Spleen (tissue), 11 donors: ENCODE data around the gene C1QTNF1. TPM values are rescaled to one million over a fixed set of nuclear protein-coding genes. Genes with fewer than 3 reads are reported as not detected.

Experiments
- DNase-seq: peaks from one replicate; pipeline ENCODE4 v3.0.0-alpha.2; 2020
- H3K27ac ChIP-seq, 8 donors: fragments of 200-600 bp; sonication (generic) in 7 of 8; 1 replicate in 4 of 8; 2 replicates in 4 of 8; pipeline versions ENCODE4 v1.5.0 to v1.8.0; 2016 to 2021; ENCODE audit warnings: inconsistent platforms in 4 of 8, mild to moderate bottlenecking in 4 of 8, moderate library complexity in 1 of 8
- H3K27me3 ChIP-seq, 7 donors: fragments of 200-600 bp; sonication (generic) in 6 of 7; replicated peaks in 1 of 7; 1 replicate in 4 of 7; 2 replicates in 3 of 7; pipeline versions ENCODE4 v1.5.0 to v1.8.0; 2016 to 2021; ENCODE audit warnings: inconsistent platforms in 3 of 7, mild to moderate bottlenecking in 1 of 7
- H3K36me3 ChIP-seq, 6 donors: fragments of 200-600 bp; sonication (generic) in 5 of 6; 1 replicate in 4 of 6; 2 replicates in 2 of 6; pipeline versions ENCODE4 v1.5.0 to v1.8.0; 2016 to 2021; ENCODE audit warnings: inconsistent platforms in 2 of 6
- H3K4me1 ChIP-seq, 6 donors: fragments of 200-600 bp; sonication (generic) in 5 of 6; 1 replicate in 3 of 6; 2 replicates in 3 of 6; pipeline versions ENCODE4 v1.5.0 to v1.8.0; 2016 to 2021; ENCODE audit warnings: inconsistent platforms in 3 of 6
- H3K4me3 ChIP-seq, 8 donors: fragments of 200-600 bp; sonication (generic) in 7 of 8; 1 replicate in 4 of 8; 2 replicates in 4 of 8; pipeline versions ENCODE4 v1.5.0 to v1.8.0; 2016 to 2021; ENCODE audit warnings: inconsistent platforms in 4 of 8, mild to moderate bottlenecking in 4 of 8, moderate library complexity in 2 of 8
- H3K9me3 ChIP-seq, 8 donors: fragments of 200-600 bp; sonication (generic) in 7 of 8; 1 replicate in 4 of 8; 2 replicates in 4 of 8; pipeline versions ENCODE4 v1.5.0 to v1.8.0; 2016 to 2021; ENCODE audit warnings: inconsistent platforms in 4 of 8
- POLR2A ChIP-seq, 3 donors: fragments of 450-650 bp; IDR thresholded peaks; one replicate each; pipeline ENCODE4 v1.5.1; 2017; ENCODE audit warnings: antibody characterized with exemption in 3 of 3, mild to moderate bottlenecking in 1 of 3
- POLR2AphosphoS5 ChIP-seq, 3 donors: sonication (generic); formaldehyde crosslinking; IDR thresholded peaks; one replicate each; pipeline ENCODE4 v1.5.1; 2017; ENCODE audit warnings: antibody characterized with exemption in 3 of 3
- WGBS, 5 donors: extraction: QIAGEN DNeasy Blood & Tissue Kit in 3 of 5; methylation state at CpG; one replicate each; pipeline versions ENCODE4 v1.1.5 to v1.1.7; 2013 to 2018; 5-methylcytosine and 5-hydroxymethylcytosine counted together
- intact Hi-C: fragments of 100-400 bp; cut with DNase I; formaldehyde crosslinking; loops from one replicate; pipeline ENCODE4 v1.15.0; 2023; ENCODE audit warnings: low total_unique reads
- polyA plus RNA-seq, 3 donors: library from polyadenylated mRNA; stranded (reverse); fragments of 200-250 nt; gene quantifications; one replicate each; pipeline ENCODE4 v1.2.1, GENCODE V29; 2013
- total RNA-seq, 7 donors: library from RNA; depleted of rRNA in 3 of 7; stranded (reverse); fragments of >200 nt in 3 of 7; fragmentation: NEBNext Ultra II Directional in 4 of 7; extraction: Animal tissue kit (Norgen Biotek cat#: 25700) in 4 of 7; gene quantifications; one replicate each; pipeline versions ENCODE4 v1.1.0 to v1.2.1, GENCODE V29; 2016 to 2021
- TF ChIP-seq, protein P1 (sequence below), 11 experiments: fragments of 200-600 bp in 7 of 11; fragments of 450-650 bp in 4 of 11; sonication (generic) in 4 of 11; IDR thresholded peaks in 8 of 11; conservative IDR thresholded peaks in 3 of 11; 1 replicate in 7 of 11; 2 replicates in 4 of 11; pipeline versions ENCODE4 v1.4.0 to v1.8.0; 2016 to 2021; ENCODE audit warnings: antibody characterized with exemption in 11 of 11, inconsistent platforms in 4 of 11, mild to moderate bottlenecking in 1 of 11
- donor health status: healthy with polysubstance abuse.
- donor health status: DM: no; HTN: no; CAD: no; lungs with moderate emphysema.
- donor health status: DM: no; HTN: no; CAD: no.
- donor health status: Bipolar disorder and iron deficiency.
- donor health status: healthy.
- donor health status: DM: no; HTN: no; CAD: no.
- donor health status: DM: yes; HTN: yes; CAD: no.

Gene C1QTNF1
- total and polyA plus RNA-seq, 10 donors: 14.7 to 101 (median 44.4) TPM

DNA sequence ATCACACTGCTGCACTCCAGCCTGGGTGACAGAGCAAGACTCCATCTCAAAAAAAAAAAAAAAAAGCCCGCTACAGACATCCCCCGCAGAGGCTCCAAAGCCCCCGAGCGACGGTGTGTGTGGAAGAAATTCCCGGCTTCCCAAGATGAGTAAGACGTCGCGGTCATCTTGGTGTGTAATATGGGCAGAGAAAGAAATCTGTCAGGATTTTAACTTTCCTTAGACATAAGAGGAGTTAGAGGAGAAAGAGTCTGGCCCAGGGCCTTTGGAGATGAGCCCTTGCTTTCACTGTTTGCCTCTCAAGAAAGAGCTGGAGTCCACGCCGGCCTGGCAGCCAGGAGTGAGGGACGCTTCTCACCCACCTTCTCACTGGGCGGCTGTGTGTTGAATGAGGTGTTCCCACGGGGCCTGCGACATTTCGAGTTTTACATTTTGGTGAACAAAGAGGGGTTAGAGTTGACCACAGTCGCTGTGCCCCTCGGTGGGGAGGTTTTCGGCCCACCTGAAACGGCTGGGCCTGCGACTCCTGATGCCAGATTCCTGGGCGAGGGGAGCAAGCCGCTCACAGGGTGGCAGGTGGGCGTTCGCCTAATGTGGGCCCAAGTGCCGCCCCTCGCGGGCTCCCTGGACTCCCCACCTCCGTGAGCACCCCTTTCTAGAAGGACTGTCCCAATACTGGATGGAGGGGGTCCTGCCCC is 17.9 kb downstream of the C1QTNF1 start:
- 87 to 92% (median 90%) methylated on average over 29 of the region's 29 CpGs for WGBS, 5 donors
- Histone ChIP-seq H3K4me3 (no peak overlapping the region), H3K27me3 (peaks cover 0 to 27% (median 0%) of the 10 kb centered on the region in 7 donors), H3K27ac (peak overlapping the region in 1 of 8 donors; percentile 28), H3K9me3 (no peaks in the 10 kb centered on the region), H3K36me3 (no peaks in the 10 kb centered on the region), H3K4me1 (peaks cover 5 to 56% (median 24%) of the 10 kb centered on the region in 6 donors)
- peak; percentile 18 for DNase-seq
- TF ChIP-seq POLR2AphosphoS5 (IDR thresholded peaks at IDR 0.05): peak in 1 of 3 donors; percentile 23
- no peak for TF ChIP-seq POLR2A (IDR thresholded peaks at IDR 0.05)
- TF ChIP-seq, protein P1, sequence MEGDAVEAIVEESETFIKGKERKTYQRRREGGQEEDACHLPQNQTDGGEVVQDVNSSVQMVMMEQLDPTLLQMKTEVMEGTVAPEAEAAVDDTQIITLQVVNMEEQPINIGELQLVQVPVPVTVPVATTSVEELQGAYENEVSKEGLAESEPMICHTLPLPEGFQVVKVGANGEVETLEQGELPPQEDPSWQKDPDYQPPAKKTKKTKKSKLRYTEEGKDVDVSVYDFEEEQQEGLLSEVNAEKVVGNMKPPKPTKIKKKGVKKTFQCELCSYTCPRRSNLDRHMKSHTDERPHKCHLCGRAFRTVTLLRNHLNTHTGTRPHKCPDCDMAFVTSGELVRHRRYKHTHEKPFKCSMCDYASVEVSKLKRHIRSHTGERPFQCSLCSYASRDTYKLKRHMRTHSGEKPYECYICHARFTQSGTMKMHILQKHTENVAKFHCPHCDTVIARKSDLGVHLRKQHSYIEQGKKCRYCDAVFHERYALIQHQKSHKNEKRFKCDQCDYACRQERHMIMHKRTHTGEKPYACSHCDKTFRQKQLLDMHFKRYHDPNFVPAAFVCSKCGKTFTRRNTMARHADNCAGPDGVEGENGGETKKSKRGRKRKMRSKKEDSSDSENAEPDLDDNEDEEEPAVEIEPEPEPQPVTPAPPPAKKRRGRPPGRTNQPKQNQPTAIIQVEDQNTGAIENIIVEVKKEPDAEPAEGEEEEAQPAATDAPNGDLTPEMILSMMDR (IDR thresholded peaks at IDR 0.05 in 8 of 11, conservative IDR thresholded peaks at IDR 0.05 in 3 of 11): no peak
- intact Hi-C loops: no loop called here

- intact Hi-C loops: no loop called here
- no peaks in the 10 kb centered on the region for H3K9me3 ChIP-seq
- TF ChIP-seq POLR2A (IDR thresholded peaks at IDR 0.05): no peak
- TF ChIP-seq, protein P1 (IDR thresholded peaks at IDR 0.05 in 8 of 11, conservative IDR thresholded peaks at IDR 0.05 in 3 of 11): peak; percentile 69 to 93 (median 88)
- peak in 2 of 3 donors; percentile 44 to 55 for TF ChIP-seq POLR2AphosphoS5 (IDR thresholded peaks at IDR 0.05)
- H3K4me1 ChIP-seq: peaks cover 4 to 61% (median 27%) of the 10 kb centered on the region in 6 donors
- peaks cover 0 to 30% (median 0%) of the 10 kb centered on the region in 7 donors for H3K27me3 ChIP-seq
- H3K4me3 ChIP-seq: no peak overlapping the region
- DNase-seq: peak; percentile 90
- 60 to 95% (median 61%) methylated on average over 6 to 13 of the region's 13 CpGs for WGBS, 5 donors
- peaks cover 0 to 3% (median 0%) of the 10 kb centered on the region in 6 donors for H3K36me3 ChIP-seq
- no peak overlapping the region for H3K27ac ChIP-seq
Observed at GRCh38 chr17:79042421-79043190, 18.6 kb downstream of the C1QTNF1 start.

- peaks cover 4 to 64% (median 30%) of the 10 kb centered on the region in 6 donors for H3K4me1 ChIP-seq
Observed at GRCh38 chr17:79043191-79043930, 19.4 kb downstream of the C1QTNF1 start.

More at GRCh38 chr17:79043191-79043930, 19.4 kb downstream of the C1QTNF1 start:
- H3K36me3 ChIP-seq: peaks cover 0 to 9% (median 0%) of the 10 kb centered on the region in 6 donors
- intact Hi-C loops: no loop called here
- no peaks in the 10 kb centered on the region for H3K9me3 ChIP-seq
- no peak overlapping the region for H3K27ac ChIP-seq
- TF ChIP-seq POLR2A (IDR thresholded peaks at IDR 0.05) (no peak), POLR2AphosphoS5 (IDR thresholded peaks at IDR 0.05) (no peak)
- TF ChIP-seq, protein P1 (IDR thresholded peaks at IDR 0.05 in 8 of 11, conservative IDR thresholded peaks at IDR 0.05 in 3 of 11): no peak
- 76 to 94% (median 92%) methylated on average over 10 of the region's 10 CpGs for WGBS, 5 donors
- no peak for DNase-seq
- H3K27me3 ChIP-seq: peaks cover 0 to 30% (median 0%) of the 10 kb centered on the region in 7 donors
- H3K4me3 ChIP-seq: no peak overlapping the region
